Stimulated activated CD4-positive, alpha-beta T cell treated with anti-CD3 and anti-CD28 coated beads, Interleukin-4, amount 100 ng/mL, for 1 hour (primary cell): Measurements from ENCODE around the gene CREBBP.

Source experiments
- DNase-seq: peaks from one replicate; pipeline ENCODE4 v3.0.0-alpha.2; 2020

The CREBBP gene

DNA sequence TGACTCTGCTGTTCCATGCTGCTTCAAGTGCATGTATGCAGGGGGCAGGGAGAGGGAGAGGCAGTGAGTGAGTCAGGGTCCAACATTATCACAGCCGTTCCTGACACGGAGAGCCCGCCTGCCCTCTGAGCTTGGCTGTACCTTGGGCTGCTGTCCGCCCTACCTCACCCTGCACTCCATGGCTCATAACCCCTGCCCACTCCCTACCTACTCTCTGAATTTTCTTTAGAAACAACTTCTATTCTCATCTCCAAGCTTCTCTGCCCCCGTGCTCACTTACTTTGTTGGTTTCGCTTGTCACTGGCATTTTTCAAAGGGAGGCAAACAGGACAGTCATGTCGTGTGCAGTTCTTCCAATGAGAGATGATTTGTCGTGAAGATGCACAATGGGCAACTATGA is 88.8 kb downstream of the CREBBP start:
- no peak for DNase-seq

DNA sequence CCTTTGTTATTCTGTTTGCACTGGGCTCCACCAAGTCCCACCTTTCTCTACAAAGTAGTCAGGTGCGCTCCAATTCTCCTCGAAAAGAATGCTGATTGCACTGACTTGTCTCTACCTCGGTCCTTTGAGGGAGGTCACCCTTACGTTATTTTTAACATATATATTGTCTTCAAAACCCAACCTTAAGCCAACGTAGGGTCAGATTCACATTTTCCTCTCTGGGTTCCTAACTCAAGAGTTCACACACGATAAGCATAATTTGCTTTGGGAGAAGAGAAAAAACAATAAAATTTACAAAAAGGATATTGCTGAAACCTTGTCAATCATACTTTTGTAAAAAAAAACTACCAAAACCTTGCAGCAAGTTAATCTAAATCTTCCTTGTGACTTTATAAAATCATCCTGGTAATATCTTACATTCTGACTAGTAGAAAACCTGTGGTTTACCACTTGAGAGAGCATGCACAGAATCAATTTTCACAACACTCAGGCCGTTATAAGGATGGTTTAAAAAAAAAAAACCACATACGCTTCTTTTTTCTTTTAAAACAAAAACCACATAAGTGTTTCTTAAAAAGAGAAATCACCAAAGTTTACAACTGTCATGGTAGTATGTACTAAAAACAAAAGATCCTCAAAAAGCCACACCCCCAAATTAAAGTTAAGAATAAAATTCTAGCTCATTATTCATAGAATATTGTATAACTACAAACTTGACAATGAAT is 91.0 kb downstream of the CREBBP start:
- DNase-seq: no peak

DNA sequence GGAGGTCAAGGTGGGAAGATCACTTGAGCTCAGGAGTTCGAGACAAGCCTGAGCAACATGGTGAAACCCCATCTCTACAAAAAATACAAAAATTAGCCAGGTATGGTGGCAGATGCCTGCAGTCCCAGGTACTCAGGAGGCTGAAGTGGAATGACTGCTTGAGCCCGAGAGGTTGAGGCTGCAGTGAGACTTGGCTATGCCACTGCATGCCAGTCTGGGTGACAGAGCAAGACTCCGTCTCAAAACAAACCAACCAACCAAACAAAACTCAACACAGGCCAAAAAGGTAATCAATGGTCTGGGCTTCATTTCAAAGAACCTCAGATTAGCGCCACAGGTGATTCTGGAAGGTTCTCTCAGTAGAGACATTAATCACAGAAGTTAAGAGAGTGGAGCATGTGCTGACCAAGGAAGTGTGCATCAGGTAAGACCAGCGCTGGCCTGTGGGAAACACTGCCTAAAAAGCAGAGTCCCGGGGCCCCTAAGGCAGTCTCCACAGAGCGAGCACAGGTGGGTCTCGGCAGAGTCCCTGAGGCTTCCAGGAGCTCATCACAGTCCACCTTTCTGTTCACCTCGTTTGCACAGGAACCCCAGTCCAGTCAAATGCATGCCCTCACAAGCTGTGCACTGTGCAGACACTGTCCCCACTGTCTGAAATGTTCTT is 91.7 kb downstream of the CREBBP start:
- no peak for DNase-seq

DNA sequence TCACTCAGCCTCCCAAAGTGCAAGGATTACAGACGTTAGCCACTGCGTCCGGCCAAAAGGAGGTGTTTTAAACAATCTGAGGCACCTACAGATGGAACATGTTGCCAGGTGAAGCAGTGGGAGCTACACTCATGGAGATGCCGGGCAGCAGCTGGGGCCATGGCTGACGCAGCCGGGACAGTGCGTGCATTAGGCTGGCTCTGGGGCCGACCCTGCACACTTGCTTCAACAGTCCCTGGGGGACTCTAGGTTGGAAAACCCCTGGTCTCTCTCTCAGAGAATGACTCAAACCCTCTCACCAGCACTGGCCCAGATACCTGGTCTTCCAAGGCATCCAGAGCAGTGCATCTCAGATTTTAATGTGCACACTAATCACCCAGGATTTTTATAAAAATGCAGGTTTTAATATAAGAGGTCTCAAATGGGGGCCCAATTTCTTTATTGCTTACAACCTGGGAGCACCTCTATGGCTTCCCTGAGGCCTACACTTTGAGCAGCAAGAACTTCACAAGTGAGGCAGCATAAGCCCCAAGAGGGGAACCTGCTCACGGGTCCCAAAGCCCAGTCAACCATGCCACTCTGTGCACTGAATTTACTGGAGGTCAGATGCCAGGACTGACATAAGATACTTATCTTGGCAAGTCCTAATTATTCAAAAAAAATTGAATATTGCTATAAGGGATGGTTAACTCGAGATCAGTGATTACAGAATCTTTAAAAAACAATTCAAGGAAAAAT is 92.4 kb downstream of the CREBBP start:
- no peak for DNase-seq

DNA sequence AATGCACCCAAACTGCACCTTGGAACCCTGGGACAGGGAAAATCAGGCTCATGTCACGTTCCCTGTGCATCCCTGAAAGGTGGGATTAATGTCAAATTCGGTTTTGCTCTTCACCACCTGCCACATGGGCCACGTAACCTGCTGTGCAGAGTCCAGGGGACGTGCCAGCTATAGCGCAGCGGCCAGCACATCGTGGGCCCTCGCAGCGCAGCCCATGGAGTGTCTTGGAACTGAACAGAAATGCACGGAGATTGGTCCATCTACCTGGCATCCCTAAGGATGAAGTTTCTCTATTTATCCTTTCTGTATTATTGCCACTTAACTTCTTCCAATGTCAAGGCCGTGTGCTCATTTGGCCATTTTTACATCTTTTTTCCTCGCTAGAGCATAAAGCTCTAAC is 95.1 kb downstream of the CREBBP start:
- DNase-seq: no peak

DNA sequence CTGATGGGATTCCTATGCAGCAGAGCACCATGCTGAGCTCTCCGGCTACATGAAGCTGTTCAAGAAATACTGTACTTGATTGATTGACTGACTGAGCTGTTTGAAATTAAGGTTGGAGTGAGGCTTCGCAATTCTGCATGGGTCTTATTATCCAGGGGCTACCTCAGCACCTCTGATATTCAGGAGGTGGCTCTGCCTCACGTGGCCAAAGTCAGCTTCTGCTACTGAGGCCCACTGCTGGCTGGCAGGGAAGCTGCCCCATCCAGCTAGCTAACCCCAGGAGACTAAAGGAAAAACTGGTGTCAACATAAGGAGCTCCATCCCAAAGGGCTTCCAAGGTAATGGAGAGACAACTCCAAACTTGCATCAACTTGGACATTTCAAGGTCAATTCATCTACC is 97.0 kb downstream of the CREBBP start:
- DNase-seq: no peak

DNA sequence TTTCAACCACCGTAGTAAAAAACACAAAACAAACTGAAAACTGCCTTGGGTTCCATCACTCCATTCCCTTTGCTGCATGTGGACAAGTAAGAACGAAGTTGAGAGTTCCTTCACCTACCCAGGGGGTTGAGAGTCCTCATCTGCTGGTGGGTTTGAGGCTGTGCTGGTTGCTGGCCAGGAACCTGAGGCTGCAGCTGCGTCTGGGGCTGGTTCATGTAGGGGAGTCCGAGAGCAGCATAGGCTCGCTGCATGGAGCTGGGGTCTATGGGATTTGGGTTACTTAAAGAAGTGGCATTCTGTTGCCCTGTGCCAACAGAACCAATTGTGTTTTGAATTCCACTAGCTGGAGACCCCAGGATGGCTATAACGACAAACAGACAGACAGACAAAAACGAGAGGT is 97.9 kb downstream of the CREBBP start:
- DNase-seq: no peak

DNA sequence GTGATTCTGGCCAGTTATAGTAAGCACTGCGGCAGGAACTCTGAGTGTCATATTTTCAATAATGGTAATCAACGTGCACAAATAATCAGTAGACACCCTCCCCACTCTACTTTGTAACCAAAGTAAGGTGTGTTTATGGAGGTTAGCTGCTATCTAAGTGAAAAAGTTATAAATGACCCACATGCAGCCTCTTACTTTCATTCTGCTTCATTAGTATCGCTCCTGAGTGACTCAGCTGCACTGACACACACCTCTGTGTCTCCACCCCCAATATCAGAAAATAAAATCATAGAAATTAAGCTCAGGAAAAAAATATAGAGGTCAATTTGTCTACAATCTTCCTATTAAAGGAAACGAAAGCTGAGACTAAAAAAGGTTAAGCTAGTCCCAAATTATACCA is 99.1 kb downstream of the CREBBP start:
- DNase-seq: no peak

DNA sequence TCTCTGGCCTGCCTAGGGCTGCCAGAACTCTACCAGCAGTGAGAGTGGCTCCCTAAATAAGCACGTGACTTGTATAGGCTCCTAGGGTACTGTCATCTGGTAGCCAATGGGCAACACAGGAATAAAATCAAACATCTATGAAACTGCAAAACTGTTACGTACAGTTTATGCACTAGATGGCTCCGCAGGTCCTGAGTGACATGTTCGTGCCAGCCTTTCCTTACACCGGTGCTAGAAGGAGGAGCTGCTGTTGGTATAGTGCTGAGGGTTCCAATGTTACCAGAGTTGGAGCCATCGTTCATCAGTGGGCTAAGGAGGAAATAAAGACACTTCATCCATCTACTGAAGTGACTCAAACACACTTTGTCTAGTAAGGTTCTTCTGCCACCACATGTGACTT is 99.9 kb downstream of the CREBBP start:
- no peak for DNase-seq

DNA sequence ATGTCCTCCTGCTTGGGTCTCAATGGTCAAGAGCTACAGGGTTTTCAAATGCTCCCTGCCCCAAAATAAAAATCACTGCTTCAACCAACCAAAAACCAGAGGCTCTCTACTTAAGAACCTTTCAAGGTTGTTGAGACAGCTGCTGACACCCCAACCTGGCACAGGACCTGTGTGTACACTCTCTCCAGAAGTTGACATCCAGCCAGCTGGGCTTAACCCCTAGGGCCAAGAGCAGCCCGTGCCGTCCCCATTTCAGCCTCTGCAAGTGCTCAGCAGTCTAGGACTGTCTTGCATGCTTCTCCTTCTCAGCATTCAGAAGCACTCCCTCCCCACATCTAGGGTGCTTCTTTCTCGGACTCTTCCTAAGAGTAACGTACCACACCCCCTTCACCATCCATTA is 104.2 kb downstream of the CREBBP start:
- no peak for DNase-seq

DNA sequence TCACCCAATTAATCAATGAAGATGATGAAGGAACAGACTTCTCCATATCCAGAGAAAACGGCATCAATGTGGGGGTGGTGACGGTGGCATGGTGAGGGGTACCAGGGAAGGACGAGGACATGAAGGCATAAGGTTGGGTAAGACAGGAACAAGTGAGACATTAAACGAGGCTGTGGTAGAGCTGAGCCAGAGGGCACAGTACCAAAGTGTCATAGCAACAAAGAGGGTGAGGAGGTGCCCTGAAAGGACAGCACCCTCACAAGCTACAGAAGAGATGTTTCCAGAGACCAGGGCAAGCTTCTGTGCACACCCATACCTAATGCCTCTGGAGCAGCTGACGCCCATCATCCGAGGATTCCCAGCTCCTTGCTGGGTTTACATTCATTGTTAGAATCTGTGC is 105.7 kb downstream of the CREBBP start:
- no peak for DNase-seq

DNA sequence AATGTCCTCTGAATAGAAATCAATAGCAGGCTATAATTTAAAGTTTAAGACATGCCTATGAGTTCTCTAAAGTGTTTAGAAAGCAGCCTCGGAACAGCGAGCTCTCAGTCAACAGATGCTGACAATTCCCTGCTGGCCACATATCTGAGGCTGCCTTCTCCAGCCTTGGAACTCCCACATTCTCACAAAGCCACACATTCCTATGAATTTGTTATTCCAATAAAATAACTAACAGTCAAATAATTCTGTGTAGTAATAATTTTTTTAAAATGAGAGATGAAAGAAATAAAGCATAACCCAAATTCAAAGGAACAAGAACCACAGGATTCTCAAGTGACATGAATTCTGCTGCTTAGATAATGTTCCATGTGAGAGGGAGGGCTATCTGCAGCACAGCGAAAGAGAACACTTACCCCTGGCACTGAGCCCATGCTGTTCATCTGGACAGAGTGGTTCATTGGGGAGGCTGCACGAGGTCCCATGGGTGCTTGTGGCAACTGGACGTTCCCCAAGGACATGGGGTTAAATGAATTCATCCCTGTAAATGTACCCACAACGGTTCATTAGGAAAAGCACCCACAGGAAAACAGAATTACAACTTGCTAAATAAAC is 106.3 kb downstream of the CREBBP start:
- DNase-seq: no peak

DNA sequence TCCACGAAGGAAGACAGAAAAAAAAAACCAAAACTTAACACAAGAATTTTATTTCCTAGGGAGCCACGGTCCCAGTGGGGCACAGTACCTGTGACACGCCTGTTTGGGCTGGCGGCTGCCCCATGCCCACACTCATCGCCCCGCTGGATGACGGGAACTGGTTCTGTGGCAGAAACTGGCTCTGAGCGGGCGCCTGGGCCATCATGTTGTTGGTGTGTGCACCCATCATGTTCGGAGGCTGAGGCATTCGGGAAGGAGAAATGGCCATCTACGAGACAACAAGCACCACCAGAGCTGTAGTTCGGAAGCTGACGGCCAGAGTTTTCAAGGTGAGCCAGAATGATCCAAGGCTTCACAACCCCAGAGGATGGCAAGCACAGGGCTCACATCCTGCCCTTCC is 106.8 kb downstream of the CREBBP start:
- no peak for DNase-seq

DNA sequence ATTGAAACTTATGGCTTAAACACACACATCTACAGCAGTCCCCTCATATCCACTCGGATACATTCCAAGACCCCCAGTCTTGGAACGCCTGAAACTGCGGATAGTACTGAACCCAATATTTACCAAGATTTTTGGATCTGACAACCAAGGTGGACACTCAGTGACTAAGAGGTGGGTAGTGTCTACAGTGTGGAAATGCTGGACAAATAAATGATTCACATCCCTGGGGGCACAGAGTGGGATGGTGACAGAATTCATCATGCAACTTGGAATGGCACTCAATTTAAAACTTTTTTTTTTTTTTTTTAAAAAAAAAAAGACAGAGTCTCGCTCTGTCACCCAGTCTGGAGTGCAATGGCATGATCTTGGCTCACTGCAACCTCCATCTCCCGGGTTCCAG is 109.0 kb downstream of the CREBBP start:
- no peak for DNase-seq

DNA sequence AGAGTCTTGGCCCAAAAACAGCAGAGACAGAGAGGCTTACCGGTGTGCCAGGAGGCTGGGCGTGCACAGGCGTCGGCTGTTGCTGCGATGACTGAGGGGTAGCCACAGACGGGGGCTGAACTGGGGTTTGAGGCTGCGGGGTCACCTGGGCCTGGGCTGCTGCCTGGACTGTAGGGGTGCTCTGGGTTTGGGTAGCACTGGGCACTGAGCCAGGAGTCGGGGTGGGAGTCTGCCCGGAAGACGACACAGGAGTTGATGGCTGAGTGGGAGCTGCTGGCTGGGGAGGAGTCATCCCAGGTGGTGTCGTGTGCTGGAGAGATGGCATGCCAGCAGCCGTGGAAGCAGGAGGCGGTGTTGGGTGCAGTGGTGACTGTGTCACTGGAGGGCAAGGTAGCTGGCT is 110.0 kb downstream of the CREBBP start:
- no peak for DNase-seq

DNA sequence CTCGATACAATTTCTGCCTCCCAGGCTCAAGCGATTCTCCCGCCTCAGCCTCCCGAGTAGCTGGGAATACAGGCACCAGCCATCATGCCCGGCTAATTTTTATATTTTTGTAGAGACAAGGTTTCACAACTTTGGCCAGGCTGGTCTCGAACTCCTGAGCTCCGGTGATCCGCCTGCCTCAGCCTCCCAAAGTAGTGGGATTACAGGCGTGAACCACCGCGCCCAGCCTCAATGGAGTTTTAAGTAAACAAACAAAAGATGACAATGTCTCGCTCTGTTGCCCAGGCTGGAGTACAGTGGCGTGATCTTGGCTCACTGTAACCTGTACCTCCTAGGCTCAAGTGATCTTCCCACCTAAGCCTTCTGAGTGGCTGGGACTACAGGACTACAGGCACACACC is 110.6 kb downstream of the CREBBP start:
- no peak for DNase-seq

DNA sequence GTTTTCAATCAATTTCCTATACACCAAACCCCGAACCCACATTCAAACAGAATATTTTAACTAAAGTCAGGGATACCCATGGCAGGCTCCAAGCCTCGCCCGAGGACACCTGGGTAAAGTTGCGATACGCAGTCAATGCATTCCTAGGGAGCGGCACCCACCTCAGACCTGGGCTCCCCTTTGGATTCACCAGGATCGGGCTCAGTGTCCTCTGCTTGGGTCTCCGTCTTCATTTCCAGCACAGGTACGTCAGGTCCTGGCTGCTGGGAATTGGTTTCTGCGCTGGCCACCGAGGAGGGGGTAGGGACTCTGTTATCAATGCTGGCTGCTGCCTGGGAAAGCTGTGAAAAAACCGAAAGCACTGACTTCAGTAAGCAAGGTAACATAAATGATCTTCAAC is 111.5 kb downstream of the CREBBP start:
- DNase-seq: no peak

DNA sequence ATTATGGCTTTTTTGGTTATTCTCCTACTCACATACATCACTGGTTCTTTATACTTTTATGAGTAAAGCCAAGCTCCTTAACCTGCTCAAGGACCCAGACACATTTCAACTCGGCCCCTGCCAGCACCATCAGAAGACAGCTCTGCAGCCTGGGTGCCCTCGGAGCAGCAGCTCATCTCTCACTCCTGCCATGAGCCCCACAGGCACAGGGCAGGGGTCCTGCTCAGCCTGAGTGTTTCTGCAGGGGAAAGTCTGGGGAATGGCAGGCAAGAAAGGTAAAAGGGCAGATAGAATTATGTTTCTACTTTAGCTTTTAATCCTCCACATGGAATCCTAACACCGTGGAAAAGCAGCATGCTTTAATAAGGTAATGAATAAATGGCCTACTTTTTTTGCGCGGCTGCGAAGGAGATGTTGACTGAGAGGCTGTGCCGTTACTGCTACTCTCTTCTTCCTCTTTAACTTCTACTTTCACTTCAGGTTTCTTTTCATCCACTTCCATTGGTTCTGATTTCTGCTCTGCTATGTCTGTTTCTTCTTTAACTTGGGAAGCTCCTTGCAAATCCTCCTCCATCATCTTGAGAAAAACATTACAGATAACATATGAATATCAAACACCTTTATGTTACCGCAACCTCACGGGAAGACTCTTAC is 113.1 kb downstream of the CREBBP start:
- DNase-seq: no peak

DNA sequence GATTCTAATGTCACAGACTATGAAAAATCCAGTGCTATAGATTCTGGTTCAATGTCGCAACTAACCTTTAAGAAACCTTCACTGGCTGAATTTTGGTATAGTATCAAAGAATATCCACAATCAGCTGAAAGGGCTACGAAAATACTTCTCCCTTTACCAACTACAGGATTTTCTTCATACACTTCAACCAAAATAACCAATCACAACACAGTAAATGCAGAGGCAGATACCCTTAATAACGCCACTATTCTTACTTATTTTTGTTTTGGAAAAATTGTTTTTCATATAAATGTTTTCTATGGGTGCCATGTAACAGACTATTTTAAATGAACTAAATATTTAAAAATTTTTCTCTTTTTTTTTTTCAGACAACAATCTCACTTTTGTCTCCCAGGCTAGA is 114.3 kb downstream of the CREBBP start:
- DNase-seq: no peak

DNA sequence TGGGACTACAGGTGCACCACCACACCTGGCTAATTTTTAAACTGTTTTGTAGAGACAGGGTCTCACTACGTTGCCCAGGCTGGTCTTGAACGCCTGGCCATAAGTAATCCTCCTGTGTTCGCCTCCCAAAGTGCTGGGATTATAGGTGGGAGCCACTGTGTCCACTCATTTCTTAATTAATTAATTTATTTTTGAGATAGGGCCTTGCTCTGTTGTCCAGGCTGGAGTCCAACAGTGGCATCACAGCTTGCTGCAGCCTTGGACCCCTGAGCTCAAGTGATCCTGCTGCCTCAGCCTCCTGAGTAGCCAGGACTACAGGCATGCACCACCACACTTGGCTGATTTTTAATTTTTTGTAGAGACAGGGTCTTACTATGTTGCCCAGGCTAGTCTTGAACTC is 116.1 kb downstream of the CREBBP start:
- DNase-seq: no peak

DNA sequence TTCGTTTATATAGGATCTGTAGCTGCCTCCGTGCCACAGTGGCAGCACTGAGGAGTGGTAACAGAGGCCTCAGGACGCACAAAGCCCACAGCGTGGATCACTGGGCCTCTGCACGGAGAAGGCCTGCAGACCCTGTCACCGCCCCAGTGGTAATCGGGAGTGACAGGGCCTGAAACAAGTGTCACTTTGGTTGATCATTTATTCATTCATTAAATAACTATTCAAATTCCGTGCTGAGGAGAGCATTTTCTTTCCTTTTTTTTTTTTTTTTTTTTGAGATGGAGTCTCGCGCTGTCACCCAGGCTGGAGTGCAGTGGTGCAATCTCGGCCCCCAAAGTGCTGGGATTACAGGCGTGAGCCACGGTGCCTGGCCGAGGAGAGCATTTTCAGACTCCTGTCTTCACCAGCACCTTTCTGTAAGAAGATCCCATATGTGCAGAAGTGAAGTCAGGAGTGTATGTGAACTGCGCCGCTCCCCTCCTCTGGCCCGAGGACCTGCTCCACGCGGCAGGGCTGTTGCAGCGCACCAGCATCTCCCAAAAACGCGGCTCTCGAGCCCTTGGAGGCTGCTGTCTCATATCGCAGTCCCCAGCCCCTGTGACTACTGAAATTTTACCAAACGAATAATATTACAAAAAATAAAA is 118.3 kb downstream of the CREBBP start:
- no peak for DNase-seq

DNA sequence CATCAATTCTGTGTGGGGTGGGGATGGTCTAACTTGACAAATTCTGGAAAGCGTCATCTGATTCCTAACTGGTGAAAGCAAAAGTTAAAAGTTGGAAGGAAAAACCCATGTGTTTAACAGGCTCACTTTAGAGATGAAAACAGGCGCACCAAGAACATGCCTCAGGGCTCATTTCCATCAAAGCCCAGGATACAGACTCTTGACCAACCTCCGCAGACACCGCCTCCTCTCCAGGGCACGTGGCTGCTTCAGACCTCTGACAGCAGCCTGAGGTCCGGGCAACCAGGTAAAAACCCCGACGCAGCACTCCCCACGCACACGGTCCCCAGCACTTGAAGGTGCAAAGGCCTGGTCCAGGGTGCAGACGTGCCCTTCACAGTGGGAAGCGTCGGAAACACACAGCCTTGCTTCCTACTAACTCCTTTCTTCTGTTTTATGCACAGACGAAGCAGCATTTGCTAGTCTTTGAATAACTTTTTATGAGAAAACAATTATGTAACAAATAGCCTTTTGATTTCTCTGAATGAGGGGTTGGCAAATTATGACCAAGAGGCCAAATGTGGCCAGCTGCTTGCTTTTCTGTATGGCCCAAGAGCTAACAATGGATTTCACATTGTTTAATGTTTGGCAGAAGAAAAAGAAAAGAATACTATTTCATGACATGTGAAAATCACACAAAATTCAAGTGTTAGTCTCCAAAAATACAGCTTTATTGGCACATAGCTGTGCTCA is 119.0 kb downstream of the CREBBP start:
- no peak for DNase-seq
